B cell (primary cell): ENCODE results near the gene COL5A2.

Source experiments
- CTCF ChIP-seq: fragments of 200-600 bp; IDR thresholded peaks from one replicate; pipeline ENCODE4 v1.8.0; 2022; ENCODE audit warnings: antibody characterized with exemption, mild to moderate bottlenecking
- EZH2 ChIP-seq: IDR thresholded peaks from 2 replicates; pipeline ENCODE4 v1.6.1; 2012; ENCODE audit warnings: borderline replicate concordance, low read depth, mild to moderate bottlenecking, moderate library complexity, low read length; ENCODE audit not compliant: insufficient read depth, poor library complexity, severe bottlenecking

- TF ChIP-seq CTCF (no peak), EZH2 (no peak)
Measured at GRCh38 chr2:189056200-189057106, 123.1 kb downstream of the COL5A2 start.
